WTC11 (cell line): ENCODE data around the gene KLF11.
"Not testable (repeated sequence)": the region's sequence is repeated elsewhere in the genome, so short reads cannot be mapped to it uniquely, and the experiment has no call there.

Experiments used
- AR ChIP-seq: fragments of 250-450 bp; sonication (Bioruptor Pico); IDR thresholded peaks from 2 replicates; pipeline ENCODE4 v1.9.0; 2021; ENCODE audit warnings: mild to moderate bottlenecking
- HMGXB4 ChIP-seq: sonication (generic); formaldehyde crosslinking; IDR thresholded peaks from 2 replicates; pipeline ENCODE4 v1.8.1; 2023; ENCODE audit warnings: mild to moderate bottlenecking, moderate library complexity, missing genetic modification reagents
- ZNF219 ChIP-seq: sonication (generic); formaldehyde crosslinking; IDR thresholded peaks from 2 replicates; pipeline ENCODE4 v1.8.0; 2023; ENCODE audit warnings: missing genetic modification reagents, mild to moderate bottlenecking, borderline replicate concordance
- ZNF232 ChIP-seq: sonication (generic); formaldehyde crosslinking; IDR thresholded peaks from 2 replicates; pipeline ENCODE4 v1.8.0; 2022; ENCODE audit warnings: mild to moderate bottlenecking, missing genetic modification reagents
- ZNF317 ChIP-seq: sonication (generic); formaldehyde crosslinking; IDR thresholded peaks from 2 replicates; pipeline ENCODE4 v1.8.1; 2023; ENCODE audit warnings: low read depth, mild to moderate bottlenecking, moderate library complexity, missing genetic modification reagents, borderline replicate concordance
- TF ChIP-seq, protein P1 (sequence below): fragments of 200-600 bp; IDR thresholded peaks from 2 replicates; pipeline ENCODE4 v1.8.0; 2022; ENCODE audit warnings: antibody characterized with exemption
- TF ChIP-seq, protein P2 (sequence below): sonication (generic); formaldehyde crosslinking; IDR thresholded peaks from 2 replicates; pipeline ENCODE4 v1.8.1; 2022; ENCODE audit warnings: mild to moderate bottlenecking, missing genetic modification reagents, moderate library complexity, borderline replicate concordance
- TF ChIP-seq, protein P3 (sequence below): sonication (generic); formaldehyde crosslinking; IDR thresholded peaks from 2 replicates; pipeline ENCODE4 v1.8.0; 2022; ENCODE audit warnings: mild to moderate bottlenecking, missing genetic modification reagents
- TF ChIP-seq, protein P4 (sequence below): sonication (generic); formaldehyde crosslinking; IDR thresholded peaks from 2 replicates; pipeline ENCODE4 v1.8.1; 2022; ENCODE audit warnings: low read depth, missing genetic modification reagents, borderline replicate concordance

- TF ChIP-seq HMGXB4 (CRISPR knock-in tag); AR (CRISPR knock-in tag); ZNF219 (CRISPR knock-in tag); ZNF232 (CRISPR knock-in tag); ZNF317: not testable (repeated sequence)
- TF ChIP-seq, protein P1, sequence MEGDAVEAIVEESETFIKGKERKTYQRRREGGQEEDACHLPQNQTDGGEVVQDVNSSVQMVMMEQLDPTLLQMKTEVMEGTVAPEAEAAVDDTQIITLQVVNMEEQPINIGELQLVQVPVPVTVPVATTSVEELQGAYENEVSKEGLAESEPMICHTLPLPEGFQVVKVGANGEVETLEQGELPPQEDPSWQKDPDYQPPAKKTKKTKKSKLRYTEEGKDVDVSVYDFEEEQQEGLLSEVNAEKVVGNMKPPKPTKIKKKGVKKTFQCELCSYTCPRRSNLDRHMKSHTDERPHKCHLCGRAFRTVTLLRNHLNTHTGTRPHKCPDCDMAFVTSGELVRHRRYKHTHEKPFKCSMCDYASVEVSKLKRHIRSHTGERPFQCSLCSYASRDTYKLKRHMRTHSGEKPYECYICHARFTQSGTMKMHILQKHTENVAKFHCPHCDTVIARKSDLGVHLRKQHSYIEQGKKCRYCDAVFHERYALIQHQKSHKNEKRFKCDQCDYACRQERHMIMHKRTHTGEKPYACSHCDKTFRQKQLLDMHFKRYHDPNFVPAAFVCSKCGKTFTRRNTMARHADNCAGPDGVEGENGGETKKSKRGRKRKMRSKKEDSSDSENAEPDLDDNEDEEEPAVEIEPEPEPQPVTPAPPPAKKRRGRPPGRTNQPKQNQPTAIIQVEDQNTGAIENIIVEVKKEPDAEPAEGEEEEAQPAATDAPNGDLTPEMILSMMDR = not testable (repeated sequence)
- TF ChIP-seq, protein P2, sequence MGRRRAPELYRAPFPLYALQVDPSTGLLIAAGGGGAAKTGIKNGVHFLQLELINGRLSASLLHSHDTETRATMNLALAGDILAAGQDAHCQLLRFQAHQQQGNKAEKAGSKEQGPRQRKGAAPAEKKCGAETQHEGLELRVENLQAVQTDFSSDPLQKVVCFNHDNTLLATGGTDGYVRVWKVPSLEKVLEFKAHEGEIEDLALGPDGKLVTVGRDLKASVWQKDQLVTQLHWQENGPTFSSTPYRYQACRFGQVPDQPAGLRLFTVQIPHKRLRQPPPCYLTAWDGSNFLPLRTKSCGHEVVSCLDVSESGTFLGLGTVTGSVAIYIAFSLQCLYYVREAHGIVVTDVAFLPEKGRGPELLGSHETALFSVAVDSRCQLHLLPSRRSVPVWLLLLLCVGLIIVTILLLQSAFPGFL (CRISPR knock-in tag) = not testable (repeated sequence)
- TF ChIP-seq, protein P3, sequence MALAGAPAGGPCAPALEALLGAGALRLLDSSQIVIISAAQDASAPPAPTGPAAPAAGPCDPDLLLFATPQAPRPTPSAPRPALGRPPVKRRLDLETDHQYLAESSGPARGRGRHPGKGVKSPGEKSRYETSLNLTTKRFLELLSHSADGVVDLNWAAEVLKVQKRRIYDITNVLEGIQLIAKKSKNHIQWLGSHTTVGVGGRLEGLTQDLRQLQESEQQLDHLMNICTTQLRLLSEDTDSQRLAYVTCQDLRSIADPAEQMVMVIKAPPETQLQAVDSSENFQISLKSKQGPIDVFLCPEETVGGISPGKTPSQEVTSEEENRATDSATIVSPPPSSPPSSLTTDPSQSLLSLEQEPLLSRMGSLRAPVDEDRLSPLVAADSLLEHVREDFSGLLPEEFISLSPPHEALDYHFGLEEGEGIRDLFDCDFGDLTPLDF (CRISPR knock-in tag) = not testable (repeated sequence)
- TF ChIP-seq, protein P4, sequence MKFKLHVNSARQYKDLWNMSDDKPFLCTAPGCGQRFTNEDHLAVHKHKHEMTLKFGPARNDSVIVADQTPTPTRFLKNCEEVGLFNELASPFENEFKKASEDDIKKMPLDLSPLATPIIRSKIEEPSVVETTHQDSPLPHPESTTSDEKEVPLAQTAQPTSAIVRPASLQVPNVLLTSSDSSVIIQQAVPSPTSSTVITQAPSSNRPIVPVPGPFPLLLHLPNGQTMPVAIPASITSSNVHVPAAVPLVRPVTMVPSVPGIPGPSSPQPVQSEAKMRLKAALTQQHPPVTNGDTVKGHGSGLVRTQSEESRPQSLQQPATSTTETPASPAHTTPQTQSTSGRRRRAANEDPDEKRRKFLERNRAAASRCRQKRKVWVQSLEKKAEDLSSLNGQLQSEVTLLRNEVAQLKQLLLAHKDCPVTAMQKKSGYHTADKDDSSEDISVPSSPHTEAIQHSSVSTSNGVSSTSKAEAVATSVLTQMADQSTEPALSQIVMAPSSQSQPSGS = not testable (repeated sequence)
These were observed 29.5 kb upstream of the KLF11 start for GRCh38 chr2:10013651-10014417.
